Measurements from ENCODE around the gene ARHGAP44.

ARHGAP44 gene

GRCh38 chr17:13030459-13031300 is 241.4 kb downstream of the ARHGAP44 start:
- peak; percentile 55 for DNase-seq

- DNase-seq = peak; percentile 61
Observed at GRCh38 chr17:13031718-13032350, 242.5 kb downstream of the ARHGAP44 start.

DNA sequence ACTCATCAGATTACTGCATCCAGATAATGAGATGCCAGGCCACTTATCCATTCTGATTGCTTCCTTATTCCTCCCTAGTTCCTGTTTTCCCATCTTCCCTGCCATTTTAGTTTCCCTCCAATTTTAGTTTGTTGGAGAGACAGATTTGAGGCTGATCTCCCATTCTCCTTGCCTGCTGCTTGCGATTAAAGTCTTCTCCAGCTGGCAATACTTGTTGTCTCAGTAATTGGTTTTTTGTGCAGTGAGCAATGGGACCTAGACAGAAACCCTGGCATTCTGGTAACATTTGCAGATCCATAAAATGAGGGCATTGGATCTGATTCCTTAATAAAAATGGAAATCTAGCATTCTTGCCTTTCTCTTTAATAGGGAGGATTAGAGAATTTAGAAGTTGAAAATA is 246.1 kb downstream of the ARHGAP44 start:
- DNase-seq = no peak

DNA sequence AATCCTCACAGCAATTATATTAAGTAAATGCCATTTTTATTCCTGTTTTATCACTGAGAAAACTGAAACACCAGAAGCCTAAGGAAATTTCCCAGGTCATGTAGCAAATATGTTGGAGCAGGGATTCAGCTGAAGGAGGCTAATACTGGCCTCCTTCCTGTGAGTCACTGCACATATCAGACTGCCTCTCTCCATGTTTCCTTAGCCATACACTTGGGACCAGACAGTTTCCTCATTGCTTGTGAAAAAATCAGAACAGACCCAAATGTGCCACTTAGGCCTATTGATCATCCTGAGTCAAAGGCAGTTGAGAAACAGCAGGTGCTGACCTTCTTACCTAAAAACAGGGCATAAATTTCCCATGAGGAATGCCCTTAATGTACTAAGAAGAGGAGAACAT is 247.5 kb downstream of the ARHGAP44 start:
- DNase-seq = peak; percentile 21

- DNase-seq = no peak
Observed at GRCh38 chr17:13038931-13039665, 249.8 kb downstream of the ARHGAP44 start.
